IPS-18a (cell line): Measurements from ENCODE around the gene ITPR2.

Source experiments
- H3K27ac ChIP-seq: one replicate; pipeline ENCODE4 v1.5.1; 2013; ENCODE audit warnings: low read length
- H3K27me3 ChIP-seq: one replicate; pipeline ENCODE4 v1.6.1; 2013; ENCODE audit warnings: mild to moderate bottlenecking, low read length; ENCODE audit not compliant: control insufficient read depth, insufficient read depth
- H3K36me3 ChIP-seq: one replicate; pipeline ENCODE4 v1.6.1; 2013; ENCODE audit warnings: low read depth, low read length; ENCODE audit not compliant: control insufficient read depth
- H3K4me1 ChIP-seq: one replicate; pipeline ENCODE4 v1.6.1; 2013; ENCODE audit warnings: low read depth, low read length; ENCODE audit not compliant: control insufficient read depth
- H3K4me3 ChIP-seq: one replicate; pipeline ENCODE4 v1.5.1; 2013; ENCODE audit warnings: low read length
- H3K9ac ChIP-seq: one replicate; pipeline ENCODE4 v1.6.1; 2013; ENCODE audit warnings: mild to moderate bottlenecking, low read length, moderate library complexity
- H3K9me3 ChIP-seq: one replicate; pipeline ENCODE4 v1.6.1; 2013; ENCODE audit warnings: low read depth, low read length; ENCODE audit not compliant: control insufficient read depth

ITPR2 gene

GRCh38 chr12:26636710-26637328 lies 196.2 kb downstream of the ITPR2 start:
- no peak overlapping the region for H3K27ac ChIP-seq
- no peaks in the 10 kb centered on the region for H3K36me3 ChIP-seq
- peaks cover 20% of the 10 kb centered on the region for H3K4me1 ChIP-seq
- H3K9me3 ChIP-seq, result no peaks in the 10 kb centered on the region
- no peak overlapping the region for H3K4me3 ChIP-seq
- H3K9ac ChIP-seq, result no peak overlapping the region
- no peaks in the 10 kb centered on the region for H3K27me3 ChIP-seq

- peaks cover 20% of the 10 kb centered on the region for H3K4me1 ChIP-seq
- H3K27ac ChIP-seq, result no peak overlapping the region
- H3K9ac ChIP-seq, result no peak overlapping the region
- H3K9me3 ChIP-seq, result no peaks in the 10 kb centered on the region
- no peaks in the 10 kb centered on the region for H3K36me3 ChIP-seq
- H3K4me3 ChIP-seq, result no peak overlapping the region
- H3K27me3 ChIP-seq, result no peaks in the 10 kb centered on the region
These were observed 199.3 kb downstream of the ITPR2 start for GRCh38 chr12:26633591-26634210.

GRCh38 chr12:26632756-26633155 lies 200.2 kb downstream of the ITPR2 start:
- H3K9ac ChIP-seq, result no peak overlapping the region
- no peak overlapping the region for H3K4me3 ChIP-seq
- H3K9me3 ChIP-seq, result no peaks in the 10 kb centered on the region
- H3K27ac ChIP-seq, result no peak overlapping the region
- H3K27me3 ChIP-seq, result no peaks in the 10 kb centered on the region
- peaks cover 20% of the 10 kb centered on the region for H3K4me1 ChIP-seq
- no peaks in the 10 kb centered on the region for H3K36me3 ChIP-seq

- H3K4me1 ChIP-seq, result peaks cover 20% of the 10 kb centered on the region
- no peak overlapping the region for H3K27ac ChIP-seq
- H3K9ac ChIP-seq, result no peak overlapping the region
These were observed 201.1 kb downstream of the ITPR2 start for GRCh38 chr12:26631846-26632245.

GRCh38 chr12:26630546-26631027 lies 202.4 kb downstream of the ITPR2 start:
- H3K27ac ChIP-seq, result no peak overlapping the region
- no peaks in the 10 kb centered on the region for H3K27me3 ChIP-seq
- H3K4me1 ChIP-seq, result peaks cover 12% of the 10 kb centered on the region
- H3K36me3 ChIP-seq, result no peaks in the 10 kb centered on the region
- H3K9me3 ChIP-seq, result no peaks in the 10 kb centered on the region
- no peak overlapping the region for H3K4me3 ChIP-seq
- no peak overlapping the region for H3K9ac ChIP-seq

More at GRCh38 chr12:26631846-26632245, 201.1 kb downstream of the ITPR2 start:
- H3K36me3 ChIP-seq, result no peaks in the 10 kb centered on the region
- H3K27me3 ChIP-seq, result no peaks in the 10 kb centered on the region
- H3K9me3 ChIP-seq, result no peaks in the 10 kb centered on the region
- no peak overlapping the region for H3K4me3 ChIP-seq

GRCh38 chr12:26629864-26630263 lies 203.1 kb downstream of the ITPR2 start:
- no peak overlapping the region for H3K4me3 ChIP-seq

GRCh38 chr12:26628234-26628633 lies 204.8 kb downstream of the ITPR2 start:
- no peaks in the 10 kb centered on the region for H3K36me3 ChIP-seq
- no peak overlapping the region for H3K9ac ChIP-seq
- no peak overlapping the region for H3K4me3 ChIP-seq
- H3K4me1 ChIP-seq, result no peaks in the 10 kb centered on the region
- H3K27ac ChIP-seq, result no peak overlapping the region
- no peaks in the 10 kb centered on the region for H3K27me3 ChIP-seq
- H3K9me3 ChIP-seq, result no peaks in the 10 kb centered on the region

More at GRCh38 chr12:26629864-26630263, 203.1 kb downstream of the ITPR2 start:
- H3K9me3 ChIP-seq, result no peaks in the 10 kb centered on the region
- H3K9ac ChIP-seq, result no peak overlapping the region
- no peaks in the 10 kb centered on the region for H3K27me3 ChIP-seq
- no peak overlapping the region for H3K27ac ChIP-seq
- peaks cover 9% of the 10 kb centered on the region for H3K4me1 ChIP-seq
- no peaks in the 10 kb centered on the region for H3K36me3 ChIP-seq

GRCh38 chr12:26627335-26627734 lies 205.7 kb downstream of the ITPR2 start:
- no peaks in the 10 kb centered on the region for H3K9me3 ChIP-seq
- no peaks in the 10 kb centered on the region for H3K27me3 ChIP-seq
- H3K4me1 ChIP-seq, result no peaks in the 10 kb centered on the region
- no peak overlapping the region for H3K27ac ChIP-seq
- no peak overlapping the region for H3K9ac ChIP-seq
- no peaks in the 10 kb centered on the region for H3K36me3 ChIP-seq
- H3K4me3 ChIP-seq, result no peak overlapping the region

GRCh38 chr12:26623136-26623535 lies 209.9 kb downstream of the ITPR2 start:
- Histone ChIP-seq H3K36me3 (peaks cover 15% of the 10 kb centered on the region), H3K9ac (no peak overlapping the region), H3K4me1 (no peaks in the 10 kb centered on the region), H3K27ac (no peak overlapping the region), H3K27me3 (no peaks in the 10 kb centered on the region), H3K4me3 (no peak overlapping the region), H3K9me3 (no peaks in the 10 kb centered on the region)

GRCh38 chr12:26622601-26623000 lies 210.4 kb downstream of the ITPR2 start:
- Histone ChIP-seq H3K27me3 (no peaks in the 10 kb centered on the region), H3K9me3 (no peaks in the 10 kb centered on the region), H3K4me3 (no peak overlapping the region), H3K27ac (no peak overlapping the region), H3K9ac (no peak overlapping the region), H3K4me1 (no peaks in the 10 kb centered on the region), H3K36me3 (peaks cover 15% of the 10 kb centered on the region)

- Histone ChIP-seq H3K4me3 (no peak overlapping the region), H3K27ac (no peak overlapping the region), H3K9ac (no peak overlapping the region), H3K27me3 (no peaks in the 10 kb centered on the region), H3K4me1 (no peaks in the 10 kb centered on the region), H3K9me3 (no peaks in the 10 kb centered on the region), H3K36me3 (peaks cover 15% of the 10 kb centered on the region)
These were observed 211.1 kb downstream of the ITPR2 start for GRCh38 chr12:26621932-26622331.

GRCh38 chr12:26620907-26621306 lies 212.1 kb downstream of the ITPR2 start:
- Histone ChIP-seq H3K9me3 (no peaks in the 10 kb centered on the region), H3K27ac (no peak overlapping the region), H3K27me3 (no peaks in the 10 kb centered on the region), H3K4me3 (no peak overlapping the region), H3K36me3 (peaks cover 15% of the 10 kb centered on the region), H3K4me1 (no peaks in the 10 kb centered on the region), H3K9ac (no peak overlapping the region)
